Activated CD4-positive, alpha-beta T cell treated with anti-CD3 and anti-CD28 coated beads, Interleukin-2, amount 50 U/mL, for 4 hours (primary cell): Measurements from ENCODE around the gene CCDC170.

Experiments used
- DNase-seq, 2 experiments: peaks; one replicate each; pipeline ENCODE4 v3.0.0-alpha.2; 2020

CCDC170 gene

DNA sequence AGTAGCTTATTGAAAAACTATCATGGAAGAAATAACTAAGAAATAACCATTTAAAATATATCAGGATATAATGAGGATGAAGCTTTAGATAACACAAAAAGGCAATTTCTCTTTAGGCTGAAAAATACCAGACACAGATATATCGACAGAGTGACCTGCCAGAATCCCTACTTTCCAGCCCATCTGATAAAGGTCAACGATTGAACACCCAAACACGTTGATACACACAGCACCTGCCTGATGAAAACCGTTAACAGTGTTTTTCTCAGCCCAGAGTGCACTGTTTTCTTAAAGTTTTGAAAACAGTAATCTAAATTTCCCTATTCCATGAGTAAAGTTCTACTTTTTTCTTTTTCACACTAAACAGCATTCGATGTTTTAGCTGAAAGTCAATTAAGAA, 170.6 kb downstream of the CCDC170 start:
- DNase-seq, result no peak

DNA sequence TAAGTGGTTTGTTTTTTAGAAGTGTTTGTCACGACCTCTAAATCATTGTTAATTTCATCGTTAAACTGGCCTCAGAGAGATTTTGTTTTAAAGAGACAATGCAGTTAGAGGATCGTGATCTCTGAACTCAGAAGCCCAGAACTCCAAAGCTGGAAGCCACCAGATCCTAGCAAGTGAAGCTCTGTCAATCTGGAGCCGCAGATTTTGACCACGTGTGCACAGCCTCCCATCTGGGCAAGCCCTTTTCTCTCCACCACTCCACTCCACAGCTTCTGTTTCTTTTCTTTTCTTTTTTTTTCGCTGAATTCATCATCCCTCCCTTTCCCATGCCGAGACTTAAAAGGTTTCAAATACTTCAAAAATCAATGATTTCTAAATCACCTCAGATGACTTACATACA, 171.5 kb downstream of the CCDC170 start:
- DNase-seq, result no peak

DNA sequence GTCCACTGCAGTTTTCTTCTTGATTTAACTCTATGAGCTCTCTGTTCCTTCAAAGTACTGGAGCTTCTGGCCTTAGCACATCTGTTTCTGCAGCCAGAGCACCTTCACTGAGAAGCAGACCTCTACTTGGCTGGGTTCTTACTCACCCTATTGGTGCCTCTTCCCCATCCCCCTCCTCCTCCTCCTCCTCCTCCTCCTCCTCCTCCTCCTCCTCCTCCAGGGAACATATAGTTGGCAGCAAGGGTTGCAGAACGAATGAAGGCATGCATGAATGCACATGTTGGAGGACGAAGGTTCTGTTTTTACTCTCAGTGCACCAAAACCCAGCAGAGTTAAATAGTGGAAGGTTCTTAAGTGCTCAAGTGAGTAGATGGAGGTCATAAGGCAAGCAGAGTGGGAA, 172.7 kb downstream of the CCDC170 start:
- no peak for DNase-seq

DNA sequence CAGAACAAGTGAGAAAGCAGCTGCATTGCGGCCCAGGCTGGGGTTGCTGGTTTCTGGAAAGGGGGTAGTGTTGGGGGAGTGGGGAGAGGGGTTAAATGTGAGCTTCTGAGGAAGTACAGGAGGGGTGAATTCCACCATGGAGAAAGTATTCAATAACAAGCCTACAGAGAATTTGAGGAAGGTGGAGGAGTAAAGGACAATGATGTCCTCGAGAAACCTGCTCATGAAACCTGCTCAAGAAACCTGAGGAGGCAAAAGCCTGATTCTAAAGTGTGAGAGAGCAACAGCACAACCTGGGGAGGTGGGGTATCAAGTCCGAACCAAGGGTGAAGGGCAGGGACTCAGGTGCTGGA, 175.4 kb downstream of the CCDC170 start:
- DNase-seq, result no peak

DNA sequence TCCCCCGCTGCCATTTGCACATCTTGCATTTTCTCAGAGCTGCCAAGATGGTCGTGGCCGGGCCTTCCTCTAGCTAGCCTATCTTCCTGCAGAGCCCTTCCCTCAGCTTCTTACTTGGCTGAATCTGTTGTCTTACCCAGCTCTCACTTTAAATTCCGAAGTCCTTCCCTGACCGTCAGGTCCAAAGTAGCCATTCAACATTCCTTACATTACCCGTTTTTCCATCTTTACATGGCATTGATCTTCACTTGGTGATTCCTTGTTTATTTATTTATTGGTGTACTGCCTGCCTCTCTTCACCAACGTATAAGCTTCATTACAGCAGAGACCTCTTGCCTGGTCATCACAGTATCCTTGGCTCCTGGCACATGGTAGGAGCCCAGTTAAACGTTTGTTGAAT, 176.3 kb downstream of the CCDC170 start:
- DNase-seq, result no peak
